Measurements from ENCODE around the gene PTOV1.

DNA sequence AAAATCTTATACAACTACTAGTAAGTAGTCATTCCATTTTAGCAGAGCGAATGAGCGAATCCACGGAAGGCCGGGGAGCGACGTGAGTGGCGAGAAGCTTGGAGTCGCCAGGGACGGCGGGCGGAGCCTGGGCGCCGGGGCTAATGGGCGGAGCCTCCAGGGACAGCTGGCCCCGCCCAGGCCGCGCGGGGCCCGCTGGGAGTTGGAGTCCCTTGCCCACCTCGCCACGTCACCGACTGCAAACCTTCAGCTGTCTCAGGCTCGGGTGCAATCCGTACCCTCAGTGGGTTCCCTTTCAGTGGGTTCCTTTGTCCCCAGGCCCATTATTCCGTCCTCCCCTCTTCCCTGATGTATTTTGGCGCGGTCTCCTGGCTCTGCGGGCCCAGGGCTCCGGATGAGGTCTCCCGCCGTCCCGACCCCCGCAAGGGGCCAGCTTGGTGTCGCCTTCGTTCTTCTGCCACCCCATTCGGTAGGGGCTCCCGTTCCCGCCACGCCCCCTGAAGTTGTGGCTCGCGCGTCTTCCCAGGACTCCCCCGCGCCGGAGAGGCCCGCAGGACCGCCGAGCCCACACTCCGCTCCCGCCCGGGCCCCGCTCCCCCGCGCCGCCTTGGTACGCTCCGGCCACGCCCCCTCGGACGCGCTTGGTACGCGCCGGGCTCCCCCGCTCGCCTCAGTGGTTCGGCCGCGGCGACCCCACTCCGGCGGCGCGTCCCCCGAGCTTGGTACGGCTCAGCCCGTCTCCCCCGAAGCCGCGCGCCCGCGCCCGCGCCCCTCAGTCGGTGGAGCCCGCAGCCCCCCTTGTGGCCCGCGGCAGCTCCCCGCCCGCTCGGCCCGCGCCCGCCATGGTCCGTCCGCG lies at the start of gene PTOV1:
- TF ChIP-seq SP1 (IDR thresholded peaks at IDR 0.05) (no peak), SP1 (CRISPR knock-in tag; IDR thresholded peaks at IDR 0.05) (peak; percentile 99), RAD51 (IDR thresholded peaks at IDR 0.05; ENCODE audit: borderline replicate concordance) (no peak), POLR2A (IDR thresholded peaks at IDR 0.05; ENCODE audit: insufficient read depth in 1 of 2, low read depth in 2 of 2, low read length in 2 of 2) (peak; percentile 66 to 67; a peak in 3 of 4 replicates), ZNF550 (CRISPR knock-in tag; IDR thresholded peaks at IDR 0.05; ENCODE audit: borderline replicate concordance) (no peak), ZNF672 (CRISPR knock-in tag; IDR thresholded peaks at IDR 0.05) (no peak), NR1H2 (CRISPR knock-in tag; IDR thresholded peaks at IDR 0.05; ENCODE audit: borderline replicate concordance, low read depth) (no peak), MAFG (CRISPR knock-in tag; IDR thresholded peaks at IDR 0.05) (no peak), RXRA (CRISPR knock-in tag; IDR thresholded peaks at IDR 0.05) (peak; percentile 54; the same call in 1 of the 2 replicates), ZZZ3 (CRISPR knock-in tag; IDR thresholded peaks at IDR 0.05; ENCODE audit: borderline replicate concordance) (no peak; the same call in 1 of the 2 replicates), ZNF589 (CRISPR knock-in tag; conservative IDR thresholded peaks at IDR 0.05) (0 out of 2 replicates have a peak, but pooled peaks have one; percentile 52)
- TF ChIP-seq, protein P1, sequence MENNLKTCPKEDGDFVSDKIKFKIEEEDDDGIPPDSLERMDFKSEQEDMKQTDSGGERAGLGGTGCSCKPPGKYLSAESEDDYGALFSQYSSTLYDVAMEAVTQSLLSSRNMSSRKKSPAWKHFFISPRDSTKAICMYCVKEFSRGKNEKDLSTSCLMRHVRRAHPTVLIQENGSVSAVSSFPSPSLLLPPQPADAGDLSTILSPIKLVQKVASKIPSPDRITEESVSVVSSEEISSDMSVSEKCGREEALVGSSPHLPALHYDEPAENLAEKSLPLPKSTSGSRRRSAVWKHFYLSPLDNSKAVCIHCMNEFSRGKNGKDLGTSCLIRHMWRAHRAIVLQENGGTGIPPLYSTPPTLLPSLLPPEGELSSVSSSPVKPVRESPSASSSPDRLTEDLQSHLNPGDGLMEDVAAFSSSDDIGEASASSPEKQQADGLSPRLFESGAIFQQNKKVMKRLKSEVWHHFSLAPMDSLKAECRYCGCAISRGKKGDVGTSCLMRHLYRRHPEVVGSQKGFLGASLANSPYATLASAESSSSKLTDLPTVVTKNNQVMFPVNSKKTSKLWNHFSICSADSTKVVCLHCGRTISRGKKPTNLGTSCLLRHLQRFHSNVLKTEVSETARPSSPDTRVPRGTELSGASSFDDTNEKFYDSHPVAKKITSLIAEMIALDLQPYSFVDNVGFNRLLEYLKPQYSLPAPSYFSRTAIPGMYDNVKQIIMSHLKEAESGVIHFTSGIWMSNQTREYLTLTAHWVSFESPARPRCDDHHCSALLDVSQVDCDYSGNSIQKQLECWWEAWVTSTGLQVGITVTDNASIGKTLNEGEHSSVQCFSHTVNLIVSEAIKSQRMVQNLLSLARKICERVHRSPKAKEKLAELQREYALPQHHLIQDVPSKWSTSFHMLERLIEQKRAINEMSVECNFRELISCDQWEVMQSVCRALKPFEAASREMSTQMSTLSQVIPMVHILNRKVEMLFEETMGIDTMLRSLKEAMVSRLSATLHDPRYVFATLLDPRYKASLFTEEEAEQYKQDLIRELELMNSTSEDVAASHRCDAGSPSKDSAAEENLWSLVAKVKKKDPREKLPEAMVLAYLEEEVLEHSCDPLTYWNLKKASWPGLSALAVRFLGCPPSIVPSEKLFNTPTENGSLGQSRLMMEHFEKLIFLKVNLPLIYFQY (CRISPR knock-in tag; IDR thresholded peaks at IDR 0.05; ENCODE audit: borderline replicate concordance): peak; percentile 36; the same call in 1 of the 2 replicates
- TF ChIP-seq, protein P2, sequence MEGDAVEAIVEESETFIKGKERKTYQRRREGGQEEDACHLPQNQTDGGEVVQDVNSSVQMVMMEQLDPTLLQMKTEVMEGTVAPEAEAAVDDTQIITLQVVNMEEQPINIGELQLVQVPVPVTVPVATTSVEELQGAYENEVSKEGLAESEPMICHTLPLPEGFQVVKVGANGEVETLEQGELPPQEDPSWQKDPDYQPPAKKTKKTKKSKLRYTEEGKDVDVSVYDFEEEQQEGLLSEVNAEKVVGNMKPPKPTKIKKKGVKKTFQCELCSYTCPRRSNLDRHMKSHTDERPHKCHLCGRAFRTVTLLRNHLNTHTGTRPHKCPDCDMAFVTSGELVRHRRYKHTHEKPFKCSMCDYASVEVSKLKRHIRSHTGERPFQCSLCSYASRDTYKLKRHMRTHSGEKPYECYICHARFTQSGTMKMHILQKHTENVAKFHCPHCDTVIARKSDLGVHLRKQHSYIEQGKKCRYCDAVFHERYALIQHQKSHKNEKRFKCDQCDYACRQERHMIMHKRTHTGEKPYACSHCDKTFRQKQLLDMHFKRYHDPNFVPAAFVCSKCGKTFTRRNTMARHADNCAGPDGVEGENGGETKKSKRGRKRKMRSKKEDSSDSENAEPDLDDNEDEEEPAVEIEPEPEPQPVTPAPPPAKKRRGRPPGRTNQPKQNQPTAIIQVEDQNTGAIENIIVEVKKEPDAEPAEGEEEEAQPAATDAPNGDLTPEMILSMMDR (CRISPR knock-in tag; IDR thresholded peaks at IDR 0.05): peak; percentile 20; the same call in 1 of the 2 replicates
- TF ChIP-seq, protein P3, sequence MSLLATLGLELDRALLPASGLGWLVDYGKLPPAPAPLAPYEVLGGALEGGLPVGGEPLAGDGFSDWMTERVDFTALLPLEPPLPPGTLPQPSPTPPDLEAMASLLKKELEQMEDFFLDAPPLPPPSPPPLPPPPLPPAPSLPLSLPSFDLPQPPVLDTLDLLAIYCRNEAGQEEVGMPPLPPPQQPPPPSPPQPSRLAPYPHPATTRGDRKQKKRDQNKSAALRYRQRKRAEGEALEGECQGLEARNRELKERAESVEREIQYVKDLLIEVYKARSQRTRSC (CRISPR knock-in tag; IDR thresholded peaks at IDR 0.05; ENCODE audit: low read depth): 0 out of 2 replicates have a peak, but pooled peaks have one; percentile 77

Measured in HepG2 (cell line).